HEK293 (cell line): ENCODE measurements around the gene RNF43.

Source experiments
- CTCF ChIA-PET: fragments of 350-600 bp; formaldehyde crosslinking; extraction: SDS; loops from one replicate; lab custom pipeline; 2021; ENCODE audit warnings: antibody characterized with exemption; lab: Yijun Ruan, JAX
- POLR2A ChIA-PET: fragments of 300-600 bp; formaldehyde crosslinking; extraction: SDS; loops from one replicate; lab custom pipeline; 2020; ENCODE audit warnings: antibody characterized with exemption, inconsistent platforms; lab: Yijun Ruan, JAX
- H3K27ac ChIP-seq: fragments of 200-500 bp; sonication (Bioruptor generic); 2 replicates; pipeline ENCODE4 v1.5.1; 2014; ENCODE audit warnings: low read depth, low read length, control low read depth, inconsistent platforms; ENCODE audit errors: extremely low read depth
- H3K36me3 ChIP-seq, 2 experiments: fragments of 200-500 bp in 1 of 2; sonication (Bioruptor generic) in 1 of 2; 1 replicate in 1 of 2; 2 replicates in 1 of 2; pipeline ENCODE4 v1.5.1; 2014 to 2017; ENCODE audit warnings: inconsistent platforms in 2 of 2, low read length in 2 of 2; ENCODE audit not compliant: control insufficient read depth in 2 of 2, insufficient read depth in 1 of 2
- H3K4me1 ChIP-seq: fragments of 200-500 bp; sonication (Bioruptor generic); 2 replicates; pipeline ENCODE4 v1.5.1; 2014; ENCODE audit warnings: mild to moderate bottlenecking, low read length, inconsistent platforms; ENCODE audit not compliant: control insufficient read depth, insufficient read depth
- H3K4me3 ChIP-seq: 2 replicates; pipeline ENCODE4 v1.5.1; 2011; ENCODE audit warnings: low read depth, mild to moderate bottlenecking, control low read depth, low read length, moderate library complexity
- H3K9me3 ChIP-seq: fragments of 200-500 bp; sonication (Bioruptor generic); 2 replicates; pipeline ENCODE4 v1.5.1; 2014; ENCODE audit warnings: low read depth, low read length, inconsistent platforms; ENCODE audit not compliant: control insufficient read depth, insufficient read depth
- GLI4 ChIP-seq: fragments of 450-650 bp; formaldehyde crosslinking; IDR thresholded peaks from 2 replicates; pipeline ENCODE4 v1.5.1; 2016; ENCODE audit warnings: missing biosample characterization, missing genetic modification characterization
- KLF16 ChIP-seq: fragments of 450-650 bp; formaldehyde crosslinking; IDR thresholded peaks from 2 replicates; pipeline ENCODE4 v1.5.1; 2017; ENCODE audit warnings: missing biosample characterization, missing genetic modification characterization
- KLF9 ChIP-seq: fragments of 450-650 bp; formaldehyde crosslinking; IDR thresholded peaks from 2 replicates; pipeline ENCODE4 v1.5.1; 2016; ENCODE audit warnings: missing biosample characterization, missing genetic modification characterization, low read depth
- MZF1 ChIP-seq: fragments of 450-650 bp; formaldehyde crosslinking; IDR thresholded peaks from 2 replicates; pipeline ENCODE4 v1.5.1; 2017; ENCODE audit warnings: missing biosample characterization, missing genetic modification characterization, borderline replicate concordance
- OSR2 ChIP-seq: fragments of 450-650 bp; formaldehyde crosslinking; IDR thresholded peaks from 2 replicates; pipeline ENCODE4 v1.5.1; 2016; ENCODE audit warnings: missing biosample characterization, missing genetic modification characterization
- SCRT1 ChIP-seq: fragments of 450-650 bp; formaldehyde crosslinking; IDR thresholded peaks from 2 replicates; pipeline ENCODE4 v1.5.1; 2016; ENCODE audit warnings: missing biosample characterization, missing genetic modification characterization, borderline replicate concordance
- ZEB2 ChIP-seq: fragments of 450-650 bp; formaldehyde crosslinking; IDR thresholded peaks from 2 replicates; pipeline ENCODE4 v1.5.1; 2016; ENCODE audit warnings: missing biosample characterization, missing genetic modification characterization
- ZFP37 ChIP-seq: fragments of 450-650 bp; formaldehyde crosslinking; IDR thresholded peaks from 2 replicates; pipeline ENCODE4 v1.5.1; 2016; ENCODE audit warnings: missing biosample characterization, missing genetic modification characterization
- ZNF19 ChIP-seq: fragments of 450-650 bp; formaldehyde crosslinking; IDR thresholded peaks from 2 replicates; pipeline ENCODE4; 2016; ENCODE audit warnings: missing biosample characterization, missing genetic modification characterization, low read depth
- ZNF211 ChIP-seq: fragments of 450-650 bp; formaldehyde crosslinking; IDR thresholded peaks from 2 replicates; pipeline ENCODE4 v1.5.1; 2016; ENCODE audit warnings: low read depth, missing biosample characterization, missing genetic modification characterization
- ZNF266 ChIP-seq: fragments of 450-650 bp; formaldehyde crosslinking; IDR thresholded peaks from 2 replicates; pipeline ENCODE4 v1.5.1; 2016; ENCODE audit warnings: missing biosample characterization, missing genetic modification characterization, low read depth
- ZNF354C ChIP-seq: fragments of 450-650 bp; formaldehyde crosslinking; IDR thresholded peaks from 2 replicates; pipeline ENCODE4 v1.5.1; 2016; ENCODE audit warnings: missing biosample characterization, missing genetic modification characterization, low read depth, borderline replicate concordance
- ZNF426 ChIP-seq: fragments of 450-650 bp; formaldehyde crosslinking; IDR thresholded peaks from 2 replicates; pipeline ENCODE4 v1.5.1; 2017; ENCODE audit warnings: missing biosample characterization, missing genetic modification characterization, mild to moderate bottlenecking, inconsistent platforms, moderate library complexity
- ZNF561 ChIP-seq: fragments of 450-650 bp; IDR thresholded peaks from 2 replicates; pipeline ENCODE4 v1.5.1; 2018; ENCODE audit warnings: missing biosample characterization, missing genetic modification characterization, borderline replicate concordance
- ZNF610 ChIP-seq: fragments of 450-650 bp; formaldehyde crosslinking; IDR thresholded peaks from 2 replicates; pipeline ENCODE4 v1.5.1; 2016; ENCODE audit warnings: missing biosample characterization, missing genetic modification characterization, borderline replicate concordance
- ZNF707 ChIP-seq: fragments of 450-650 bp; formaldehyde crosslinking; IDR thresholded peaks from 2 replicates; pipeline ENCODE4 v1.5.1; 2016; ENCODE audit warnings: missing biosample characterization, missing genetic modification characterization
- ZNF768 ChIP-seq: fragments of 450-650 bp; formaldehyde crosslinking; IDR thresholded peaks from 2 replicates; pipeline ENCODE4 v1.5.1; 2018; ENCODE audit warnings: missing biosample characterization, mild to moderate bottlenecking, missing genetic modification characterization
- TF ChIP-seq, protein P1 (sequence below): fragments of 450-650 bp; formaldehyde crosslinking; conservative IDR thresholded peaks from 2 replicates; pipeline ENCODE4 v1.5.1; 2016; ENCODE audit warnings: low read depth, missing biosample characterization, missing genetic modification characterization
- TF ChIP-seq, protein P2 (sequence below): fragments of 450-650 bp; formaldehyde crosslinking; IDR thresholded peaks from 2 replicates; pipeline ENCODE4 v1.5.1; 2016; ENCODE audit warnings: missing biosample characterization, missing genetic modification characterization
- TF ChIP-seq, protein P3 (sequence below): fragments of 450-650 bp; formaldehyde crosslinking; IDR thresholded peaks from 2 replicates; pipeline ENCODE4; 2016; ENCODE audit warnings: missing biosample characterization, missing genetic modification characterization
- TF ChIP-seq, protein P4 (sequence below): fragments of 450-650 bp; formaldehyde crosslinking; IDR thresholded peaks from 2 replicates; pipeline ENCODE4 v1.5.0; 2017; ENCODE audit warnings: missing biosample characterization, missing genetic modification characterization, borderline replicate concordance

RNF43 gene

DNA sequence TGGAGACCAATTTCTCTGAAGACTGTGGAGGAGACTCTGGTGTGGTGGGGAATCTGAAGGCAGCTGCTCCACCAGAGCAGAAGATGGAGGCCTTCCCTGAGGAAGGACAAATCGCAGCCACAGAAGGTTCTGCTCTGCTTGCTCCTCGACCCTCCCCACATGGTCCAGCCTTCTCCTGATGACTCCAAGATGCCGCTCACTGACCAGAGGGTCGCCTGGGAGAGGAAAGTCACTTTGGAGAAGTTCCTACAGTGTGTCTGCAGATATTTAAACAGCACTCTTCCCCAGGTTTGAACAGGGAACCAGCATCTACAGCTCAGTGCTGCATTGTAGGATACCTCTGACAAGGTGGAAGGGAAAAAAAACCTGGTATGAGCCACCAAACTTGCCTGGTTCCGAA lies 44.3 kb downstream of the RNF43 start:
- Histone ChIP-seq H3K4me1 (0 out of 2 replicates have a peak, but pooled peaks cover 4% of the 10 kb centered on the region), H3K27ac (no peak overlapping the region), H3K9me3 (no peaks in the 10 kb centered on the region), H3K4me3 (no peak overlapping the region), H3K36me3 (peaks cover 0 to 15% of the 10 kb centered on the region in 2 experiments; a peak in 2 of 3 replicates)
- ChIA-PET CTCF (interaction anchor here (0.8 kb wide), 1 partner anchor 19 kb away, joined by 3 read pairs; no protein-coding TSS in a partner anchor), POLR2A (no interaction called here)
- TF ChIP-seq ZNF610 (tag by site-specific recombination) (no peak), ZEB2 (tag by site-specific recombination) (no peak)

DNA sequence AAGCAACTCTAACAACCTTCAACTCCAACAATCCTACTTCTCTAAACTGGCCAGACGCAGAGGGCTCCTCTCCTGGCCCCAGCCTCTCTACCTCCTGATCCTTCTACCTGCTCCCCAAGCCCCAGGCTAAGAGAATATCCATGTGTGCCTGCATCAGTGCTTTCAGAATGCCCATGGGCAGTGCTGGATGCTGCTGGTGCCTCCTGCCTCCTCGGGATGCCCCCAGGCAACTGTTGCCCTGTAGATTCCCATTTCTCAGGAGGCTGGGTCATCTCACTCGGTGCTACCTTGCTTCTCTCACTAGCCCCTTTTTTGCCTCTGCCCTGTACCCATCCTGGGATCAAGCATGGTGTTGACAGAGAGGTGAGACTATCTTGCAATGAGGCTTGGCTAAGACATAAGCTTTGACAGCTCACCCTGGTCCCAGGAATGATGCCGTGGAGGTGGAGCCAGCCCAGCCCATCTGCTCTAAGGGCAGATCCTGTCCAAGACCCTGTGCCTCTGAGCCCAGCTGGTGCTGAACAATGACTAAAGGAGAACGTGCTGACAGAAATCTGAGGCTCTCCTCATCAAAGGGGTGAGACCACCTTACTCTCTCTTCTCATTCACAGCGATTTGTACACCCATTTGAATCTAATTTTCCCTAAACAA lies 45.9 kb downstream of the RNF43 start:
- no peak for TF ChIP-seq ZNF768 (tag by site-specific recombination)
- no peak for TF ChIP-seq SCRT1 (tag by site-specific recombination)
- TF ChIP-seq ZNF211 (tag by site-specific recombination), result no peak
- TF ChIP-seq, protein P1, sequence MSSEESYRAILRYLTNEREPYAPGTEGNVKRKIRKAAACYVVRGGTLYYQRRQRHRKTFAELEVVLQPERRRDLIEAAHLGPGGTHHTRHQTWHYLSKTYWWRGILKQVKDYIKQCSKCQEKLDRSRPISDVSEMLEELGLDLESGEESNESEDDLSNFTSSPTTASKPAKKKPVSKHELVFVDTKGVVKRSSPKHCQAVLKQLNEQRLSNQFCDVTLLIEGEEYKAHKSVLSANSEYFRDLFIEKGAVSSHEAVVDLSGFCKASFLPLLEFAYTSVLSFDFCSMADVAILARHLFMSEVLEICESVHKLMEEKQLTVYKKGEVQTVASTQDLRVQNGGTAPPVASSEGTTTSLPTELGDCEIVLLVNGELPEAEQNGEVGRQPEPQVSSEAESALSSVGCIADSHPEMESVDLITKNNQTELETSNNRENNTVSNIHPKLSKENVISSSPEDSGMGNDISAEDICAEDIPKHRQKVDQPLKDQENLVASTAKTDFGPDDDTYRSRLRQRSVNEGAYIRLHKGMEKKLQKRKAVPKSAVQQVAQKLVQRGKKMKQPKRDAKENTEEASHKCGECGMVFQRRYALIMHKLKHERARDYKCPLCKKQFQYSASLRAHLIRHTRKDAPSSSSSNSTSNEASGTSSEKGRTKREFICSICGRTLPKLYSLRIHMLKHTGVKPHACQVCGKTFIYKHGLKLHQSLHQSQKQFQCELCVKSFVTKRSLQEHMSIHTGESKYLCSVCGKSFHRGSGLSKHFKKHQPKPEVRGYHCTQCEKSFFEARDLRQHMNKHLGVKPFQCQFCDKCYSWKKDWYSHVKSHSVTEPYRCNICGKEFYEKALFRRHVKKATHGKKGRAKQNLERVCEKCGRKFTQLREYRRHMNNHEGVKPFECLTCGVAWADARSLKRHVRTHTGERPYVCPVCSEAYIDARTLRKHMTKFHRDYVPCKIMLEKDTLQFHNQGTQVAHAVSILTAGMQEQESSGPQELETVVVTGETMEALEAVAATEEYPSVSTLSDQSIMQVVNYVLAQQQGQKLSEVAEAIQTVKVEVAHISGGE (tag by site-specific recombination), result no peak
- TF ChIP-seq ZNF354C, result no peak
- no peak for TF ChIP-seq ZNF707
- TF ChIP-seq ZNF19 (tag by site-specific recombination), result no peak
- no peak for TF ChIP-seq ZNF561 (tag by site-specific recombination)
- TF ChIP-seq OSR2 (tag by site-specific recombination), result no peak
- no peak for TF ChIP-seq ZNF266 (tag by site-specific recombination)
- no peak for TF ChIP-seq KLF9 (tag by site-specific recombination)
- TF ChIP-seq GLI4 (tag by site-specific recombination), result no peak
- no peak for TF ChIP-seq ZNF426
- TF ChIP-seq, protein P2, sequence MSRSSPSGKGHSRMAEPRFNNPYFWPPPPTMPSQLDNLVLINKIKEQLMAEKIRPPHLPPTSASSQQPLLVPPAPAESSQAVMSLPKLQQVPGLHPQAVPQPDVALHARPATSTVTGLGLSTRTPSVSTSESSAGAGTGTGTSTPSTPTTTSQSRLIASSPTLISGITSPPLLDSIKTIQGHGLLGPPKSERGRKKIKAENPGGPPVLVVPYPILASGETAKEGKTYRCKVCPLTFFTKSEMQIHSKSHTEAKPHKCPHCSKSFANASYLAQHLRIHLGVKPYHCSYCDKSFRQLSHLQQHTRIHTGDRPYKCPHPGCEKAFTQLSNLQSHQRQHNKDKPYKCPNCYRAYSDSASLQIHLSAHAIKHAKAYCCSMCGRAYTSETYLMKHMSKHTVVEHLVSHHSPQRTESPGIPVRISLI (tag by site-specific recombination), result no peak
- TF ChIP-seq ZFP37, result no peak
- TF ChIP-seq, protein P3, sequence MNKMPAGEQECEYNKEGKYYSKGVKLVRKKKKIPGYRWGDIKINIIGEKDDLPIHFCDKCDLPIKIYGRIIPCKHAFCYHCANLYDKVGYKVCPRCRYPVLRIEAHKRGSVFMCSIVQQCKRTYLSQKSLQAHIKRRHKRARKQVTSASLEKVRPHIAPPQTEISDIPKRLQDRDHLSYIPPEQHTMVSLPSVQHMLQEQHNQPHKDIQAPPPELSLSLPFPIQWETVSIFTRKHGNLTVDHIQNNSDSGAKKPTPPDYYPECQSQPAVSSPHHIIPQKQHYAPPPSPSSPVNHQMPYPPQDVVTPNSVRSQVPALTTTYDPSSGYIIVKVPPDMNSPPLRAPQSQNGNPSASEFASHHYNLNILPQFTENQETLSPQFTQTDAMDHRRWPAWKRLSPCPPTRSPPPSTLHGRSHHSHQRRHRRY (tag by site-specific recombination), result no peak
- TF ChIP-seq KLF16 (tag by site-specific recombination), result no peak
- TF ChIP-seq, protein P4, sequence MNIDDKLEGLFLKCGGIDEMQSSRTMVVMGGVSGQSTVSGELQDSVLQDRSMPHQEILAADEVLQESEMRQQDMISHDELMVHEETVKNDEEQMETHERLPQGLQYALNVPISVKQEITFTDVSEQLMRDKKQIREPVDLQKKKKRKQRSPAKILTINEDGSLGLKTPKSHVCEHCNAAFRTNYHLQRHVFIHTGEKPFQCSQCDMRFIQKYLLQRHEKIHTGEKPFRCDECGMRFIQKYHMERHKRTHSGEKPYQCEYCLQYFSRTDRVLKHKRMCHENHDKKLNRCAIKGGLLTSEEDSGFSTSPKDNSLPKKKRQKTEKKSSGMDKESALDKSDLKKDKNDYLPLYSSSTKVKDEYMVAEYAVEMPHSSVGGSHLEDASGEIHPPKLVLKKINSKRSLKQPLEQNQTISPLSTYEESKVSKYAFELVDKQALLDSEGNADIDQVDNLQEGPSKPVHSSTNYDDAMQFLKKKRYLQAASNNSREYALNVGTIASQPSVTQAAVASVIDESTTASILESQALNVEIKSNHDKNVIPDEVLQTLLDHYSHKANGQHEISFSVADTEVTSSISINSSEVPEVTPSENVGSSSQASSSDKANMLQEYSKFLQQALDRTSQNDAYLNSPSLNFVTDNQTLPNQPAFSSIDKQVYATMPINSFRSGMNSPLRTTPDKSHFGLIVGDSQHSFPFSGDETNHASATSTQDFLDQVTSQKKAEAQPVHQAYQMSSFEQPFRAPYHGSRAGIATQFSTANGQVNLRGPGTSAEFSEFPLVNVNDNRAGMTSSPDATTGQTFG (tag by site-specific recombination), result no peak
- TF ChIP-seq MZF1 (tag by site-specific recombination), result no peak
- Histone ChIP-seq H3K4me1 (0 out of 2 replicates have a peak, but pooled peaks cover 4% of the 10 kb centered on the region), H3K9me3 (no peaks in the 10 kb centered on the region), H3K36me3 (peaks cover 0 to 20% of the 10 kb centered on the region in 2 experiments; a peak in 2 of 3 replicates), H3K4me3 (no peak overlapping the region), H3K27ac (no peak overlapping the region)
- ChIA-PET CTCF (interaction anchor here (0.6 kb wide), 1 partner anchor 44 kb away, joined by 3 read pairs; no protein-coding TSS in a partner anchor), POLR2A (no interaction called here)
